HepG2 (cell line): ENCODE measurements around the gene SNAP23. TPM values are rescaled to one million over a fixed set of nuclear protein-coding genes. Genes with fewer than 3 reads are reported as not detected.
A peak's percentile ranks its signal among the peaks of the same experiment; 100 is the strongest.

Experiments
- BCL3 ChIP-seq: sonication (generic); formaldehyde crosslinking; IDR thresholded peaks from 2 replicates; pipeline ENCODE4 v1.5.1; 2020; ENCODE audit warnings: mild to moderate bottlenecking, missing genetic modification reagents, moderate library complexity
- CAMTA2 ChIP-seq: sonication (generic); formaldehyde crosslinking; IDR thresholded peaks from 2 replicates; pipeline ENCODE4 v1.4.0; 2020; ENCODE audit warnings: mild to moderate bottlenecking, missing genetic modification reagents, borderline replicate concordance
- CREB3 ChIP-seq: sonication (generic); formaldehyde crosslinking; IDR thresholded peaks from 2 replicates; pipeline ENCODE4 v1.5.0; 2020; ENCODE audit warnings: missing genetic modification reagents
- ETV5 ChIP-seq: IDR thresholded peaks from 2 replicates; pipeline ENCODE4 v1.6.1; 2018; ENCODE audit warnings: missing biosample characterization, missing genetic modification reagents, inconsistent platforms, borderline replicate concordance
- FOXA3 ChIP-seq: IDR thresholded peaks from 2 replicates; pipeline ENCODE4 v1.6.1; 2016; ENCODE audit warnings: missing genetic modification reagents, missing compliant biosample characterization
- GPBP1L1 ChIP-seq: sonication (generic); formaldehyde crosslinking; IDR thresholded peaks from 2 replicates; pipeline ENCODE4 v1.5.0; 2020; ENCODE audit warnings: mild to moderate bottlenecking, missing genetic modification reagents
- MZF1 ChIP-seq: sonication (generic); formaldehyde crosslinking; IDR thresholded peaks from 2 replicates; pipeline ENCODE4 v1.8.1; 2023; ENCODE audit warnings: mild to moderate bottlenecking, missing genetic modification reagents, borderline replicate concordance
- PRDM4 ChIP-seq: sonication (generic); formaldehyde crosslinking; IDR thresholded peaks from 2 replicates; pipeline ENCODE4 v1.9.0; 2021; ENCODE audit warnings: missing genetic modification reagents, borderline replicate concordance
- RELA ChIP-seq: sonication (generic); formaldehyde crosslinking; IDR thresholded peaks from 2 replicates; pipeline ENCODE4 v1.4.0; 2020; ENCODE audit warnings: missing genetic modification reagents
- SOX6 ChIP-seq, 2 experiments: fragments of 450-650 bp in 1 of 2; sonication (generic) in 1 of 2; formaldehyde crosslinking in 1 of 2; IDR thresholded peaks; 2 replicates each; pipeline versions ENCODE4 v1.4.0 to v1.6.1; 2017 to 2020; ENCODE audit warnings: antibody characterized with exemption in 1 of 2, mild to moderate bottlenecking in 1 of 2, missing genetic modification reagents in 1 of 2
- TRIM24 ChIP-seq: sonication (generic); formaldehyde crosslinking; IDR thresholded peaks from 2 replicates; pipeline ENCODE4 v1.8.0; 2022; ENCODE audit warnings: mild to moderate bottlenecking, missing genetic modification reagents
- ZFP91 ChIP-seq: sonication (generic); formaldehyde crosslinking; IDR thresholded peaks from 2 replicates; pipeline ENCODE4 v1.9.0; 2022; ENCODE audit warnings: missing genetic modification reagents, mild to moderate bottlenecking, borderline replicate concordance
- ZFX ChIP-seq: sonication (generic); formaldehyde crosslinking; IDR thresholded peaks from 2 replicates; pipeline ENCODE4 v1.4.0; 2020; ENCODE audit warnings: mild to moderate bottlenecking, low read depth, missing genetic modification reagents, moderate library complexity
- ZNF124 ChIP-seq: sonication (generic); formaldehyde crosslinking; IDR thresholded peaks from 2 replicates; pipeline ENCODE4 v1.4.0; 2020; ENCODE audit warnings: missing genetic modification reagents
- ZNF710 ChIP-seq: sonication (generic); formaldehyde crosslinking; IDR thresholded peaks from 2 replicates; pipeline ENCODE4 v1.5.0; 2020; ENCODE audit warnings: mild to moderate bottlenecking, missing genetic modification reagents, borderline replicate concordance
- ZNF879 ChIP-seq: sonication (generic); formaldehyde crosslinking; IDR thresholded peaks from 2 replicates; pipeline ENCODE4 v1.8.1; 2023; ENCODE audit warnings: missing genetic modification reagents
- ZSCAN31 ChIP-seq: sonication (generic); formaldehyde crosslinking; IDR thresholded peaks from 2 replicates; pipeline ENCODE4 v1.5.0; 2020; ENCODE audit warnings: low read depth, mild to moderate bottlenecking, missing genetic modification reagents
- polyA plus RNA-seq, 8 experiments: library from polyadenylated mRNA; depleted of rRNA in 3 of 8; stranded (reverse) in 7 of 8; unstranded in 1 of 8; fragments of >200 nt; fragmentation: Illumina TruSeq in 4 of 8; extraction: Trizol in 4 of 8; gene quantifications; 2 replicates each; pipeline versions ENCODE4 v1.2.1 to v1.2.3, GENCODE V29; 2011 to 2016; ENCODE audit warnings: low read depth in 4 of 8, missing spikeins in 1 of 8, mixed read lengths in 1 of 8; ENCODE audit not compliant: insufficient read depth in 1 of 8
- total RNA-seq, 5 experiments: library from RNA; depleted of rRNA; stranded (reverse); fragments of >200 nt; fragmentation: Illumina TruSeq; extraction: Trizol; gene quantifications; 2 replicates each; pipeline ENCODE4 v1.2.3, GENCODE V29; 2016; ENCODE audit warnings: low read depth in 1 of 5

SNAP23 gene
- total and polyA plus RNA-seq, 2 of the 13 experiments (the other 11 are each of a cell fraction or from before 2014, with no cell fraction given) = 37.0 to 101 TPM

- TF ChIP-seq ZNF710 (peak; percentile 55; the same call in 1 of the 2 replicates), CAMTA2 (CRISPR knock-in tag) (peak; percentile 32; the same call in 1 of the 2 replicates), FOXA3 (CRISPR knock-in tag) (peak; percentile 49), ETV5 (CRISPR knock-in tag) (no peak; the same call in 1 of the 2 replicates), ZNF879 (CRISPR knock-in tag) (no peak; the same call in 1 of the 2 replicates), ZSCAN31 (CRISPR knock-in tag) (peak; percentile 94), TRIM24 (CRISPR knock-in tag) (no peak), ZNF124 (CRISPR knock-in tag) (no peak), MZF1 (CRISPR knock-in tag) (no peak), BCL3 (CRISPR knock-in tag) (no peak; the same call in 1 of the 2 replicates), PRDM4 (no peak), ZFP91 (CRISPR knock-in tag) (peak; percentile 89; the same call in 1 of the 2 replicates), CREB3 (0 out of 2 replicates have a peak, but pooled peaks have one; percentile 42), GPBP1L1 (CRISPR knock-in tag) (no peak), SOX6 (IDR thresholded peaks at IDR 0.05) (no peak), SOX6 (CRISPR knock-in tag; IDR thresholded peaks at IDR 0.05) (peak; percentile 63; the same call in 1 of the 2 replicates), ZFX (CRISPR knock-in tag) (peak; percentile 89), RELA (CRISPR knock-in tag) (peak; percentile 65; the same call in 1 of the 2 replicates)
Observed at GRCh38 chr15:42548249-42549031, 53.0 kb downstream of the SNAP23 start, which contains the start of the genes HAUS2 and LRRC57 (continued).
